Subcutaneous adipose tissue (tissue), 4 donors: ENCODE results near the gene SPINK14. TPM values are rescaled to one million over a fixed set of nuclear protein-coding genes. Genes with fewer than 3 reads are reported as not detected.

Experiments
- CTCF ChIP-seq: fragments of 450-650 bp; IDR thresholded peaks from one replicate; pipeline ENCODE4 v1.5.1; 2016; ENCODE audit warnings: low read depth, mild to moderate bottlenecking, control low read depth, antibody characterized with exemption, moderate library complexity
- total RNA-seq, 4 donors: library from RNA; depleted of rRNA; stranded (reverse); fragments of >200 nt; gene quantifications; one replicate each; pipeline ENCODE4 v1.1.0, GENCODE V29; 2016

Gene SPINK14
- total RNA-seq, 4 donors from 2014 or later = not detected

GRCh38 chr5:148146487-148146886, 21.9 kb upstream of the SPINK14 start:
- no peak for TF ChIP-seq CTCF

GRCh38 chr5:148147415-148147814, 20.9 kb upstream of the SPINK14 start:
- TF ChIP-seq CTCF = no peak

- TF ChIP-seq CTCF = no peak
Measured at GRCh38 chr5:148151872-148152271, 16.5 kb upstream of the SPINK14 start.

- TF ChIP-seq CTCF = no peak
Measured at GRCh38 chr5:148152781-148153180, 15.6 kb upstream of the SPINK14 start.

- TF ChIP-seq CTCF = no peak
Measured at GRCh38 chr5:148156609-148157008, 11.7 kb upstream of the SPINK14 start.

- TF ChIP-seq CTCF = no peak
Measured at GRCh38 chr5:148162038-148162437, 6.3 kb upstream of the SPINK14 start.

GRCh38 chr5:148163345-148163744, 5.0 kb upstream of the SPINK14 start:
- no peak for TF ChIP-seq CTCF
